Fibroblast of lung (primary cell): ENCODE data around the gene RNASE7. TPM values are rescaled to one million over a fixed set of nuclear protein-coding genes. Genes with fewer than 3 reads are reported as not detected.
A peak's percentile ranks its signal among the peaks of the same experiment; 100 is the strongest.
"Not testable (repeated sequence)": the region's sequence is repeated elsewhere in the genome, so short reads cannot be mapped to it uniquely, and the experiment has no call there.

ENCODE experiments used
- DNase-seq, 2 donors: peaks; one replicate each; pipeline versions ENCODE4 v3.0.0 to v3.0.0-alpha.2; 2010; ENCODE audit warnings: low read depth in 2 of 2
- H2AFZ ChIP-seq: 2 replicates; pipeline ENCODE4 v1.5.1; 2012; ENCODE audit warnings: low read length, control low read depth, inconsistent platforms
- H3K27ac ChIP-seq: 2 replicates; pipeline ENCODE4 v1.5.1; 2011; ENCODE audit warnings: low read length, control low read depth; ENCODE audit not compliant: insufficient read depth
- H3K27me3 ChIP-seq: 2 replicates; pipeline ENCODE4 v1.5.1; 2011; ENCODE audit warnings: mild to moderate bottlenecking, low read length; ENCODE audit not compliant: control insufficient read depth, insufficient read depth
- H3K36me3 ChIP-seq: 2 replicates; pipeline ENCODE4 v1.5.1; 2011; ENCODE audit warnings: low read length; ENCODE audit not compliant: control insufficient read depth, insufficient read depth
- H3K4me1 ChIP-seq: 2 replicates; pipeline ENCODE4 v1.5.1; 2011; ENCODE audit warnings: low read length; ENCODE audit not compliant: control insufficient read depth, insufficient read depth; ENCODE audit errors: extremely low read depth
- H3K4me2 ChIP-seq: 2 replicates; pipeline ENCODE4 v1.5.1; 2011; ENCODE audit warnings: low read length, control low read depth; ENCODE audit not compliant: insufficient read depth; ENCODE audit errors: extremely low read depth
- H3K4me3 ChIP-seq, 4 experiments: fragments of 200-600 bp in 1 of 4; sonication (generic) in 1 of 4; replicated peaks in 1 of 4; 2 replicates each; pipeline ENCODE4 v1.5.1; 2011 to 2016; ENCODE audit warnings: low read length in 4 of 4, low read depth in 3 of 4, mild to moderate bottlenecking in 3 of 4, control low read depth in 2 of 4, inconsistent platforms in 1 of 4, mixed read lengths in 1 of 4; ENCODE audit not compliant: insufficient read depth in 1 of 4; ENCODE audit errors: control extremely low read depth in 1 of 4
- H3K79me2 ChIP-seq: 2 replicates; pipeline ENCODE4 v1.5.1; 2012; ENCODE audit warnings: mild to moderate bottlenecking, low read length, inconsistent platforms; ENCODE audit not compliant: control insufficient read depth, insufficient read depth
- H3K9ac ChIP-seq: 2 replicates; pipeline ENCODE4 v1.5.1; 2011; ENCODE audit warnings: mild to moderate bottlenecking, low read length, control low read depth; ENCODE audit not compliant: insufficient read depth
- H3K9me3 ChIP-seq: 2 replicates; pipeline ENCODE4 v1.5.1; 2012; ENCODE audit warnings: low read depth, low read length; ENCODE audit not compliant: control insufficient read depth, insufficient read depth
- H4K20me1 ChIP-seq: 2 replicates; pipeline ENCODE4 v1.5.1; 2011; ENCODE audit warnings: low read length; ENCODE audit not compliant: control insufficient read depth, insufficient read depth; ENCODE audit errors: extremely low read depth
- CTCF ChIP-seq, 2 donors: IDR thresholded peaks in 1 of 2; conservative IDR thresholded peaks in 1 of 2; 1 replicate in 1 of 2; 2 replicates in 1 of 2; pipeline ENCODE4 v1.5.1; 2011 to 2012; ENCODE audit warnings: low read length in 2 of 2, control low read depth in 1 of 2, inconsistent platforms in 1 of 2, low read depth in 1 of 2, mild to moderate bottlenecking in 1 of 2
- EZH2 ChIP-seq: IDR thresholded peaks from 2 replicates; pipeline ENCODE4 v1.5.1; 2012; ENCODE audit warnings: low read length, control low read depth, mild to moderate bottlenecking; ENCODE audit errors: missing control alignments
- polyA plus RNA-seq, 2 donors: library from polyadenylated mRNA; depleted of rRNA in 1 of 2; stranded (reverse) in 1 of 2; unstranded in 1 of 2; fragments of >200 nt; gene quantifications; 2 replicates each; pipeline ENCODE4 v1.2.1, GENCODE V29; 2011 to 2012; ENCODE audit warnings: missing spikeins in 1 of 2
- total RNA-seq: library from RNA; depleted of rRNA; stranded (reverse); fragments of >200 nt; gene quantifications from 2 replicates; pipeline ENCODE4 v1.2.1, GENCODE V29; 2014

Gene RNASE7
- total and polyA plus RNA-seq, 2 donors (not counting 1 experiment from before 2014, with no cell fraction given), result not detected

DNA sequence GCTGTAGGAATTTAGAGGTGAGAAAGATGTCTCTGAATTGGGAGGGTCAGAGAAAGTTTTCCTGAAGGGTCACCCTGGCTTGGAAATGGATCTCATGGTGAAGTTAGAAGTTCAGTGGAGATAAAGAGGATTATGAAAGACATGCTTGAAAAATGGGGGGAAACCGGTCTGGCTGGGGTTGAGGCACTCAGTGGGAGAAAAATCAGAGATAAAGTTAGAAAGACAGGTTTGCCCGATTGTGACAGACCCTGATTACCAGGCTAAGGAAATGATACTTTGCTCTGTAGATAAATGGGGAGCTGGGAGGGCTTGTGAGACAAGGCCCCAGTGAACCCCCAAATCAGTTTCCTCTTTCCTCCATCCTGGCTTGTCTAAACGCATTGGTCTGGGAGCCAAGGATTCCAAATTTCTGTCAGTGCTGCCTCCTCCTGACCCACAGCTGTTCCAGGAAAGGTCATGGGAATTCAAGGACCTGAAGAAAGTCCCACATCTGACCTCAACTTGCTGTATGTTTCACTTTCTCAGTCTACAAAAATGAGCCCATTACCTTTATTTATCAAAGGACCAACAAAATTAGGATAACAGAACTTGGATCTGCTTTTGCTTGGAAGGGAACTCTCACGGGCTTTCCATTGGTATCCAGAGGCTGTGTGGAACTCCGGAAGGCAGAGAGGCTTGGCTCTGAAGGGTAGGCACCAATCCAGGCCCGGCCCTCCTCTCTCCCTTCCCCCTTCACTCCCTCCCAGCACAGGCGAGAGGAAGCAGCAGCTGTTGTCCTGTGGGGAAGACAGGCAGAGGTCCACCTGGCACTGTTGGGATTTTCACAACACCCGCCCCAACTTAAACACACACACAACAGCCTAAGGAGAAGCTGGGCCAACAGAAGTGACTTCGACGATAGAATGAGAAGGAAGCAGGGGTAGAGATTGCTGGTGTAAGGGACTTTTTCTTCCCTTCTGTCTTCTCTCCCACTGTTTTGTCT is 3.4 kb upstream of the RNASE7 start:
- peak; percentile 61 to 70 for DNase-seq
- H3K4me3 ChIP-seq, result no peak overlapping the region
- no peaks in the 10 kb centered on the region for H3K9me3 ChIP-seq
- H3K27ac ChIP-seq, result no peak overlapping the region
- H3K4me1 ChIP-seq, result no peaks in the 10 kb centered on the region
- H4K20me1 ChIP-seq, result no peaks in the 10 kb centered on the region
- H3K9ac ChIP-seq, result no peak overlapping the region
- H3K79me2 ChIP-seq, result no peaks in the 10 kb centered on the region
- H2AFZ ChIP-seq, result peak overlapping the region; percentile 54
- no peak for TF ChIP-seq CTCF (conservative IDR thresholded peaks at IDR 0.05 in 1 of 2, IDR thresholded peaks at IDR 0.05 in 1 of 2; ENCODE audit: low read depth in 1 of 2, low read length in 2 of 2)
- TF ChIP-seq EZH2, result no peak
- H3K4me2 ChIP-seq, result peak overlapping the region; percentile 29
- H3K27me3 ChIP-seq, result peaks cover 13% of the 10 kb centered on the region
- H3K36me3 ChIP-seq, result no peaks in the 10 kb centered on the region

GRCh38 chr14:21039585-21040369 is 2.4 kb upstream of the RNASE7 start:
- H4K20me1 ChIP-seq, result no peaks in the 10 kb centered on the region
- H3K79me2 ChIP-seq, result no peaks in the 10 kb centered on the region
- H3K4me2 ChIP-seq, result no peak overlapping the region
- H3K9ac ChIP-seq, result no peak overlapping the region
- H3K27me3 ChIP-seq, result peaks cover 15% of the 10 kb centered on the region
- H2AFZ ChIP-seq, result no peak overlapping the region
- H3K27ac ChIP-seq, result no peak overlapping the region
- H3K4me3 ChIP-seq, result no peak overlapping the region
- peak; percentile 61 to 75 for DNase-seq
- H3K9me3 ChIP-seq, result no peaks in the 10 kb centered on the region
- TF ChIP-seq CTCF (conservative IDR thresholded peaks at IDR 0.05 in 1 of 2, IDR thresholded peaks at IDR 0.05 in 1 of 2; ENCODE audit: low read depth in 1 of 2, low read length in 2 of 2), result peak; percentile 59 to 70
- TF ChIP-seq EZH2, result no peak
- H3K36me3 ChIP-seq, result no peaks in the 10 kb centered on the region
- no peaks in the 10 kb centered on the region for H3K4me1 ChIP-seq

GRCh38 chr14:21040370-21040925 is 1.7 kb upstream of the RNASE7 start:
- Histone ChIP-seq H3K27ac (no peak overlapping the region), H2AFZ (no peak overlapping the region), H3K9ac (no peak overlapping the region), H3K79me2 (no peaks in the 10 kb centered on the region), H4K20me1 (no peaks in the 10 kb centered on the region), H3K27me3 (peaks cover 11% of the 10 kb centered on the region), H3K9me3 (no peaks in the 10 kb centered on the region), H3K36me3 (no peaks in the 10 kb centered on the region), H3K4me3 (no peak overlapping the region), H3K4me2 (no peak overlapping the region), H3K4me1 (no peaks in the 10 kb centered on the region)
- DNase-seq, result no peak
- TF ChIP-seq EZH2 (no peak), CTCF (conservative IDR thresholded peaks at IDR 0.05 in 1 of 2, IDR thresholded peaks at IDR 0.05 in 1 of 2; ENCODE audit: low read depth in 1 of 2, low read length in 2 of 2) (no peak)

DNA sequence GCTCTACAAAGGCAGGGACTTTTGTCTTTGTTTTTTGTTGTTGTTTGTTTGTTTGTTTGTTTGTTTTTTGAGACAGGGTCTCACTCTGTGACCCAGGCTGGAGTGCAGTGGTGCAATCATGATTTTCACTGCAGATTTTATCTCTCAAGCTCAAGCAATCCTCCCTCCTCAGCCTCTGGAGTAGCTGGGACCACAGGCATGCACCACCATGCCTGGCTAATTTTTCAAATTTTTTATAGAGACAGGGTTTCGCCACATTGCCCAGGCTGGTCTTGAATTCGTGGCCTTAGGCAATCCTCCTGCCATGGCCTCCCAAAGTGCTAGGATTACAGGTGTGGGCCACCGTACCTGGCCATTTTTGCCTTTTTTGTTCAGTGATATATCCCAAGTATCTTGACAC is 1.2 kb upstream of the RNASE7 start:
- H3K27me3 ChIP-seq, result peaks cover 13% of the 10 kb centered on the region
- not testable (repeated sequence) for H3K79me2 ChIP-seq, H3K4me3 ChIP-seq, H3K4me1 ChIP-seq, H3K36me3 ChIP-seq, H4K20me1 ChIP-seq, H3K9me3 ChIP-seq, H3K4me2 ChIP-seq, H3K27ac ChIP-seq, H2AFZ ChIP-seq, H3K9ac ChIP-seq
- peak in 1 of 2 donors; percentile 19 for DNase-seq
